ENCODE measurements around the gene CHCHD2.

CHCHD2 gene

DNA sequence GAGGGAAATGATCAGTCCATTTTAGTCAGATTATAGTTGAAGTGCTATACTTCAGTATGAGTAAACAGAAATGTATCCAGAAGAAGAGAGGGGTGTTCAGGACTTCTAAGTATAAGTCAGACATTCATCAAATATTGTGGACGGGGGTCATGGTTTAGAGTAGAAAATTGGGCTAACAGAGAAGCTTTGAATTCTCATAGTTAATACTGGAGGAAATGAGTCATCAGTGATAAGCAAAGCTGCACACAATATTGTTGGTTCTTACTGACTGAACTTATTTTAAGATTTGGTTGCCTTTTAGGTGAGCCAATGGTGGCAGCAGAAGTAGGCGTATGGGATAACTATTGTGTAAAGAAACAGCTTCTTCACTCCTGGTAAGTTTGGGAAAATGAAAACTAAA, 43.9 kb downstream of the CHCHD2 start:
- DNase-seq: no peak
- Histone ChIP-seq H3K27ac (ENCODE audit: low read length) (peak overlapping the region; percentile 13; the same call in 1 of the 2 replicates), H3K27me3 (replicated peaks; ENCODE audit: insufficient read depth, low read length) (no peaks in the 10 kb centered on the region), H4K20me1 (ENCODE audit: insufficient read depth, low read length) (no peaks in the 10 kb centered on the region), H3K9me3 (replicated peaks; ENCODE audit: insufficient read depth, low read length) (no peaks in the 10 kb centered on the region), H3K4me1 (ENCODE audit: low read length) (peaks cover 17% of the 10 kb centered on the region), H3K9ac (ENCODE audit: low read length) (no peak overlapping the region), H3K4me3 (ENCODE audit: low read length) (no peak overlapping the region), H3K36me3 (replicated peaks; ENCODE audit: insufficient read depth, low read length) (peaks cover 36% of the 10 kb centered on the region), H3F3A (ENCODE audit: insufficient read depth, low read length) (peaks cover 33% of the 10 kb centered on the region), H3K79me2 (ENCODE audit: low read length) (peaks cover 43% of the 10 kb centered on the region), H3K9me2 (replicated peaks; ENCODE audit: insufficient read depth, low read length) (no peaks in the 10 kb centered on the region), H3K4me2 (ENCODE audit: low read depth, low read length) (no peak overlapping the region), H2AFZ (ENCODE audit: low read length) (no peak overlapping the region)
- no peak for TF ChIP-seq EZH2phosphoT487 (IDR thresholded peaks at IDR 0.05; ENCODE audit: low read length)
- TF ChIP-seq, protein P1, sequence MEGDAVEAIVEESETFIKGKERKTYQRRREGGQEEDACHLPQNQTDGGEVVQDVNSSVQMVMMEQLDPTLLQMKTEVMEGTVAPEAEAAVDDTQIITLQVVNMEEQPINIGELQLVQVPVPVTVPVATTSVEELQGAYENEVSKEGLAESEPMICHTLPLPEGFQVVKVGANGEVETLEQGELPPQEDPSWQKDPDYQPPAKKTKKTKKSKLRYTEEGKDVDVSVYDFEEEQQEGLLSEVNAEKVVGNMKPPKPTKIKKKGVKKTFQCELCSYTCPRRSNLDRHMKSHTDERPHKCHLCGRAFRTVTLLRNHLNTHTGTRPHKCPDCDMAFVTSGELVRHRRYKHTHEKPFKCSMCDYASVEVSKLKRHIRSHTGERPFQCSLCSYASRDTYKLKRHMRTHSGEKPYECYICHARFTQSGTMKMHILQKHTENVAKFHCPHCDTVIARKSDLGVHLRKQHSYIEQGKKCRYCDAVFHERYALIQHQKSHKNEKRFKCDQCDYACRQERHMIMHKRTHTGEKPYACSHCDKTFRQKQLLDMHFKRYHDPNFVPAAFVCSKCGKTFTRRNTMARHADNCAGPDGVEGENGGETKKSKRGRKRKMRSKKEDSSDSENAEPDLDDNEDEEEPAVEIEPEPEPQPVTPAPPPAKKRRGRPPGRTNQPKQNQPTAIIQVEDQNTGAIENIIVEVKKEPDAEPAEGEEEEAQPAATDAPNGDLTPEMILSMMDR (IDR thresholded peaks at IDR 0.05; ENCODE audit: low read length): no peak
- no peak for TF ChIP-seq EZH2 (optimal IDR thresholded peaks at IDR 0.05; ENCODE audit: low read depth, low read length)

DNA sequence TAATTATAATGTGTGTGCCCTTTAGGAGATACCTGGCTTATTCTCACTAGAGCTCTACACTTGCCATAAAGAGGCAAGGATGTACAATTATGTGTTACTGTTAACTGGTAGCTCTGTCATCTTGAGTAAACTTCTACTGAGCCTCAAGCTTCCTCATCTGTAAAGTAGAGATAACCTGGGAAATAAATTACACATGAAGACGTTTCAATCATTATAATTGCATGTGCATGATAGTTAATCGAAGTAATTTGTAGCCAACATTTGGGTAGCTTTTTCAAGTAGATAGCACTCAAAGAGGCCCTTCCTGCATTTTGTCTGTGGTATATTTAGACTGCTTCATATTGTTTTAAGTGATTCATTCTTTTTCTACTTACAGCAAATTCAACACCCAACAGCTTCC, 52.3 kb downstream of the CHCHD2 start:
- H3K27me3 ChIP-seq (replicated peaks; ENCODE audit: insufficient read depth, low read length): no peaks in the 10 kb centered on the region
- H3K9ac ChIP-seq (ENCODE audit: low read length): no peak overlapping the region
- peaks cover 83% of the 10 kb centered on the region for H3K79me2 ChIP-seq (ENCODE audit: low read length)
- no peak overlapping the region for H3K27ac ChIP-seq (ENCODE audit: low read length)
- peaks cover 32% of the 10 kb centered on the region for H3K36me3 ChIP-seq (replicated peaks; ENCODE audit: insufficient read depth, low read length)
- H3K9me3 ChIP-seq (replicated peaks; ENCODE audit: insufficient read depth, low read length): no peaks in the 10 kb centered on the region
- no peaks in the 10 kb centered on the region for H3K9me2 ChIP-seq (replicated peaks; ENCODE audit: insufficient read depth, low read length)
- TF ChIP-seq, protein P1 (IDR thresholded peaks at IDR 0.05; ENCODE audit: low read length): no peak
- no peak for TF ChIP-seq EZH2 (optimal IDR thresholded peaks at IDR 0.05; ENCODE audit: low read depth, low read length)
- no peak for TF ChIP-seq EZH2phosphoT487 (IDR thresholded peaks at IDR 0.05; ENCODE audit: low read length)
- H3K4me2 ChIP-seq (ENCODE audit: low read depth, low read length): no peak overlapping the region
- H4K20me1 ChIP-seq (ENCODE audit: insufficient read depth, low read length): no peaks in the 10 kb centered on the region; the same call in 1 of the 2 replicates
- peaks cover 10% of the 10 kb centered on the region for H3K4me1 ChIP-seq (ENCODE audit: low read length)
- no peak for DNase-seq
- no peak overlapping the region for H3K4me3 ChIP-seq (ENCODE audit: low read length)
- peaks cover 6% of the 10 kb centered on the region; the same call in 1 of the 2 replicates for H3F3A ChIP-seq (ENCODE audit: insufficient read depth, low read length)
- no peak overlapping the region for H2AFZ ChIP-seq (ENCODE audit: low read length)

DNA sequence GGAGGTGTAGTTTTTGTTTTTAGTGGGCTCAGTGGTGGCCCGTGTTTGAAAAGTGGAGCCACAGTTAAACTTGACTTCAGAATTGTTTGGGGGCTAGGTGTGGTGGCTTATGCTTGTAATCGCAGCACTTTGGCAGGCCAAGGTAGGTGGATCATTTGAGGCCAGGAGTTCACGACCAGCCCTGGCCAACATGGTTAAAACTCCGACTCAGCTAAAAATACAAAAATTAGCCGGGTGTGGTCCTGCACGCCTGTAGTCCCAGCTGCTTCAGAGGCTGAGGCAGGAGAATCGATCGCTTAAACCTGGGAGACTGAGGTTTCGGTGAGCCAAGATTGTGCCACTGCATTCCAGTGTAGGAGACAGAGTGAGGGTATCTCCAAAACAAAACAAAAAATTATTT, 52.9 kb downstream of the CHCHD2 start:
- H3K4me1 ChIP-seq (ENCODE audit: low read length): peaks cover 10% of the 10 kb centered on the region
- no peak for TF ChIP-seq EZH2 (optimal IDR thresholded peaks at IDR 0.05; ENCODE audit: low read depth, low read length)
- TF ChIP-seq, protein P1 (IDR thresholded peaks at IDR 0.05; ENCODE audit: low read length): no peak
- TF ChIP-seq EZH2phosphoT487 (IDR thresholded peaks at IDR 0.05; ENCODE audit: low read length): no peak
- no peak overlapping the region for H3K27ac ChIP-seq (ENCODE audit: low read length)
- peaks cover 27% of the 10 kb centered on the region for H3K36me3 ChIP-seq (replicated peaks; ENCODE audit: insufficient read depth, low read length)
- no peaks in the 10 kb centered on the region; the same call in 1 of the 2 replicates for H4K20me1 ChIP-seq (ENCODE audit: insufficient read depth, low read length)
- no peak for DNase-seq
- H3K9me2 ChIP-seq (replicated peaks; ENCODE audit: insufficient read depth, low read length): no peaks in the 10 kb centered on the region
- H3K9me3 ChIP-seq (replicated peaks; ENCODE audit: insufficient read depth, low read length): no peaks in the 10 kb centered on the region
- H3K9ac ChIP-seq (ENCODE audit: low read length): no peak overlapping the region; the same call in 1 of the 2 replicates
- peaks cover 8% of the 10 kb centered on the region; the same call in 1 of the 2 replicates for H3F3A ChIP-seq (ENCODE audit: insufficient read depth, low read length)
- no peak overlapping the region for H3K4me3 ChIP-seq (ENCODE audit: low read length)
- H3K27me3 ChIP-seq (replicated peaks; ENCODE audit: insufficient read depth, low read length): no peaks in the 10 kb centered on the region
- no peak overlapping the region for H2AFZ ChIP-seq (ENCODE audit: low read length)
- peaks cover 79% of the 10 kb centered on the region for H3K79me2 ChIP-seq (ENCODE audit: low read length)
- H3K4me2 ChIP-seq (ENCODE audit: low read depth, low read length): peak overlapping the region; percentile 57; the same call in 1 of the 2 replicates
